Skin epidermis (tissue), 12 donors: ENCODE data around the gene LAMB3.

Experiments used
- H3K27ac ChIP-seq, 21 experiments: fragments of 200-600 bp; sonication (generic) in 11 of 21; one replicate each; pipeline ENCODE4 v1.5.0; 2020; ENCODE audit warnings: mild to moderate bottlenecking in 3 of 21, inconsistent platforms in 2 of 21, moderate library complexity in 2 of 21
- H3K4me3 ChIP-seq, 7 experiments: fragments of 200-600 bp; sonication (generic) in 2 of 7; one replicate each; pipeline ENCODE4 v1.5.0; 2020; ENCODE audit warnings: inconsistent platforms in 2 of 7, mild to moderate bottlenecking in 2 of 7, moderate library complexity in 1 of 7

Gene LAMB3

DNA sequence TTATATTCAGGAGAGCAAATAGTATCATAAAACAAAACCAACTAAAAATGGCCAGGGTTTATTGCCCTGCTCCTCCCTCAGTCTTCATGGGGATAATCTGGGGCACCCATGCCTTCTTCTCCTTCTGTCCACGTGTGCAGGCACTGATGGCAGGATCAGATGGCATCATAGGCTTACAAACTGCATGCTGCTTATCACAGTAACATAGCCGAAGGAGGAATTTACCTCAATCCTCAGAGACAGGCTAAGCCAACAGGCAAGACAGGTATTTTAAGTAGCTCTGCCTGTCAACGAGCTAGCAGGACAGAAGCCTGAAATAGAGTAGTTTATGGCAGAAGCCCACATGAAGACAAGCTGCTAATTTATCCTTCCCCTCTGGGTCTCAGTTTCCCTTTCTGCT, 9.4 kb downstream of the LAMB3 start:
- H3K4me3 ChIP-seq, result no peak overlapping the region
- H3K27ac ChIP-seq, result no peak overlapping the region

DNA sequence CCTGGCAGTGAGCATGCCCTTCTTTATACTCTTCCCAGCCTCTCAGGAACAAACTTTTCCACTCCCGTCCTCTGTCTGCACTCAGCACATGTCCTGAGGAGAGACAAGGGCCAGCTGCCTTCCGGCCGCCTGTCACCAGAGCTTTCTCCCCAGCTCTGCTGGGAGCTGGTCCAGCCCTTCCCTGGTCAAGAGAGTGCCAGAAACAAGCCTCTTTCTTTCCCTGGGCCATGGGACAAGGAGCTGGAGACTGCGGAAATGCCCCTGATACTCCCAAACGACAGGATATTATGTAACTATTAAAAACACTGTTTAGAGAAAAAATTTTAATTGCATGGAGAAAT, 10.4 kb downstream of the LAMB3 start:
- Histone ChIP-seq H3K4me3 (no peak overlapping the region), H3K27ac (peak overlapping the region in 4 of 21 experiments; percentile 3 to 58 (median 52))

DNA sequence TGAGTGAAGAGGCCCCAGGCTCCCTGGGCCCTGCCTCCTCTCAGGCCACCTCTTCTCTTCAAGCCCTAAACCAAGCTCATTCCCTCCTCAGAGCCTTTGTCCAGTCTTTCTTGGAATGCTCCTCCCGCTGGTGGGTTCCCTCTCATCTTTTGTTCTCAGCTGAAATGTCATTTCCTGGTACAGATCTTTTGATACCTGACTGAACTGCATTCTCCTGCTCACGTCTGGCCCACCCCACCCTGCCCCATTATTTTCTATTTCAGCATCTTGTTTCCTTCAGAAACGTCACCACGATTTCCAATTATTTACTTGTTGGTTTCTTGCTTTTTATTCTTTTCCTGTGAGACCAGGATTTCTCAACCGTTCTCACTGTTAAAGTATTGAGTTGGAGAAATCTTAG, 16.4 kb downstream of the LAMB3 start:
- Histone ChIP-seq H3K4me3 (no peak overlapping the region), H3K27ac (no peak overlapping the region)

DNA sequence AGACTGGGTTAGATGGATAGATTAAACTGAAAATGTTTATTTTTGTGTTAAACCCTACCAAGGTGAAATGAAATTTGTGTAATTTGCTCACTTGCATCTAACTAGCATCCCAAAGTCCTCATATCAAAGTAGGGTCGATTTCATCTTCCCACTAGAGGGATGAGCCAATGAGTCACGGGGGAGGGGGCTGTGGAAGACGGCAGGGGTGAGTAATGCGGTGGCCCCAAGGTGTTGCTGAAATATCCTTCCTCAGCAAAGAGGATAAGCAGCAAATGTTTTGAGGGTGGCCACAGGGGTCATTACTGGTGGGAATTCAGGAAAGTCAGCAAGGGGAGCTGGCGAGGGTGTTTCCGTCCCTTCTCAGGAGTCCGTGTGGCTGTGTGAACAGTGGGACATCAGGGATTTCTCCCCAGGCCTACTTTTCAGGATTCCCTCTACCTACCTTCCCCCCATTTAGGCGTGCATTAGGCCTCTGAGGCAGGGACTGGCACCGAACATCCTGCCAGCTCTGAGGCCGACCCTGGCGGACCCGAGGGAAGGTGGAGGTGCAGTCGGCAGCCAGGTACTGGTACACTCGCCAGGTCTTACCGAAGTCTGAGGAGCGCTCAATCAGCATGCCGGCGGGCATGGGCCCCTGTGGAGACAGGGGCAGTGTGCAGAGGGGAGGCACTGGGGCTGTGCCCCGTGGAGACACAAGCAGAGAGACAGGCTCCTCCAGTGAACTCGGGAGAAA, 18.1 kb downstream of the LAMB3 start:
- Histone ChIP-seq H3K4me3 (no peak overlapping the region), H3K27ac (no peak overlapping the region)

DNA sequence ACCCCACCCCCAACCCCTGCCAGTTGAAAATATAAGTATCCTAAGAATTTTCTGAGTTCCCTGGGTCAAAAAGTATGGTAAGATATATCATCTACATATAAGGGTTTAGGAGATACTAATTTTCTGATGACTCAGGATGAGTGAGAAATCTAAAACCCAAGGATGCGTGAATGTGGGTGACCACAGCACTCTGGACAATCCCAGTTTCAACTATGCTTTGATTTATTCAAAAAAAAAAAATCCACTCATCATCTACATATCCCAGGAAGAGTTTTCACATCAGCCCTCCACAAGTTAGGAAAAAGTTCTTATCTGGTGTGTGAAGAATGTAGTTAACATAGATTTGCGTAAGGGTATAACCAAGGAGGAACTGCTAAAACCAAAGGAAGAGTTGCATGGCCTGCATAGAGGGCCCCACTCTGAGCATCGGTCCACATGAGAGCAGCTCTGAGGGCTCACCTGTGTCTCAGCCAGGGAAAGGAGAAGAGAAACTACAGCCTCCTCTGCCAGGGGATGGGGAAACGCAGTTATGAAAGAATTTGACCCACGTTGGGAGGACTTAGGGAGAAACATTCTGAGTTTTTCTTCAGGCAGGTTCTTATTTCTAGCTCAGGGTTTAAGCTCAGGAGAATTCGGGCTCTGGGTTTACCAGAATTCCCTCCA, 18.8 kb downstream of the LAMB3 start:
- Histone ChIP-seq H3K4me3 (no peak overlapping the region), H3K27ac (no peak overlapping the region)

DNA sequence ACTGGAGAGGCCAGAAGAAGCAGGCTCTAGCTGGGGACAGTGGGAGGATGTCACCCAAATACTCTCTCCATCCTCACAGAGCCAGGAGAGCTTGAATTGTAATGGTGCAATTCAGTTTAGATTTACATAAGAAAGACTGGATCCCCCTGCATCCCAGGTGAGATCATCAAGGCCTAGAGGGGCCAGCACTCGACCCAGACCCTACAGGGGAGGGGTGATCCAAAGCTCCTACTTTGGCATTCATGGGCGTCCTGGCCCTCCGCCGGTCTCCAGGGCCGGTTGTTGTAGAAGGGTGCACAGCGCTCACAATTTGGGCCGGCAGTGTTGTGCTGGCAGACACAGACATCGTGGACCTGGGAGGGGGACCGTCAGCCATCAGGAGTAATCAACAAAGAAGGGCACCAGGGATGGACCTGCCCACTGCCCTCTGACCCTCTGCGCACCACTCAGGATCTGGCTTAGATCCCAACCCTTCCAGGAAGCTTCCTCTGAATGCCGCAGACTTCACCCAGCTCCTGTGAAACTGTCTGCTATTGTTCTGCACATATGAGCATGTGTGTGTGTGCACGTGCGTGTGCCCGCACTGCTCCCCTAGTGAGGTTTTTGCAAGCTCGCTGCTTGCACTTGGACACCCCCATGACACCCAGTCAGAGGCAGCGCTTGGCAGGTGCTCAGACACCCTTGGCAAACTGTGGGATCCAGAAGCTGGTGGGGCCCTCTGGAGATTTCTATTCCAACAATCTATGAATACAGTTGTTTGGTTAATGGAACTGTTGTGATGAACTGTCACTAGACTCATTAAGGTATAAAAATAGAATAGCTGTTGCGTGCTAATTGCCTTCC, 21.6 kb downstream of the LAMB3 start:
- Histone ChIP-seq H3K27ac (no peak overlapping the region), H3K4me3 (no peak overlapping the region)

DNA sequence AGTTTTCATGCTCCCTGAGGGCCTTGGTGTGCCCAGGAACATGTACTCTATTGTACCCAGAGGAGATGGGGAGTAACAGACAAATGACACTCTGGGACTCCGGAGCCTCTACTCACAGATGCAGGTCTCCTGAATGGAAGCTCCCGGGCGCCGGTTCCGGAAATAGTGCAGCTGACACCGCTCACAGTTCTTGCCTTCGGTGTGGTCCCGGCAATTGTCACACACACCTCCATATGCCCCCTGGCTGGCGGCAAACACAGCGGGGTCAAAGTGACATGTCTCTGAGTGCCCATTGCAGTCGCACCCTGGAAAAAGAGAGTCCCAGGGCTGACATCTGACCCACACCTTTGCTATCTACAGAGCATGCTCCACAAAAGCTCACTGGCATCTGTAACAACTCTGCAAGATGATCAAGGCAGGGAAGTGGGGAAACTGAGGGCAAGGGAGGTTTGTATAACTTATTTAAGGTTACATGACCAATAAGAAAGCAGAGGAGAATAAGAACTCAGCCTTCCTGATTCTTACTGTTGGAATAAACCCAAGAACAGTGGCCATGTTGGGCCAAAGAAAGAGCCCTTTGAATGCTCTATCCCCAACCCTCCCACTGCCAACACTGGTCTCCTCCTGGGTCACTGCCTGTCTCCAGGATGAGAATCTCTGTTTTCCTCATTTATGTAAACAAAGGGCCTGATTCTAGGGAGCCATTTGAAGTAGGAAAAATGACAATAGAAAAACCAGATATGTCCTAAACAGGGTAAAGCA, 22.4 kb downstream of the LAMB3 start:
- Histone ChIP-seq H3K4me3 (no peak overlapping the region), H3K27ac (no peak overlapping the region)

DNA sequence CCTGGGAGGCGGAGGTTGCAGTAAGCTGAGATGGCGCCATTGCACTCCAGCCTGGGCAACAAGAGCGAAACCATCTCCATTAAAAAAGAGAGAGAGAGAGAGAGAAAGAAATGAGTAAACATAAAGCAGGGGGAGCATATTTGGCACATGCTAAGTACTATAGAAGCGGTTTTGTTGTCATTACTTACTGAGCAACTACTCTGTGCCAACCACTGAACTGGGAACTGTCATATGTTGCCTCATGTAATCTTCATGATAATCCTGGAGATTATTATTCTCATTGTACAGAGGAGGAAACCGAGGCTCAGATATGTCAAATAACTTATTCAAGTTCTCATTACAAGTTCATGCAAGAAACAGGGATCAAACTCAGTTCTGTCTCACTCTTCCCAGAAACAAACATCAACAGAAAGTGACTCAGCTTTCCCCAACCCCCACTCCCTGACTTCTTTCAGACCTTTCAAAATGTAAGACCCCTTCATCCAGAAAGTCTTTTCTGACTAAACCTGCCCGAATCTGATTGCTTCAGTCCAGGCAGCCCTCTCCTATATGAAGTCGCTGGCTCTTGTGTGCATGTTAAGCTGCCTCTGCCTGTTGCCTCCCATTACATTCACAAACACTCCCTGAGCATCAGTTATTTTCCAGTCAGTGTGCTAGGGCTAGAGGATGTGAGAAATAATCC, 23.5 kb downstream of the LAMB3 start:
- no peak overlapping the region for H3K27ac ChIP-seq
- no peak overlapping the region for H3K4me3 ChIP-seq

DNA sequence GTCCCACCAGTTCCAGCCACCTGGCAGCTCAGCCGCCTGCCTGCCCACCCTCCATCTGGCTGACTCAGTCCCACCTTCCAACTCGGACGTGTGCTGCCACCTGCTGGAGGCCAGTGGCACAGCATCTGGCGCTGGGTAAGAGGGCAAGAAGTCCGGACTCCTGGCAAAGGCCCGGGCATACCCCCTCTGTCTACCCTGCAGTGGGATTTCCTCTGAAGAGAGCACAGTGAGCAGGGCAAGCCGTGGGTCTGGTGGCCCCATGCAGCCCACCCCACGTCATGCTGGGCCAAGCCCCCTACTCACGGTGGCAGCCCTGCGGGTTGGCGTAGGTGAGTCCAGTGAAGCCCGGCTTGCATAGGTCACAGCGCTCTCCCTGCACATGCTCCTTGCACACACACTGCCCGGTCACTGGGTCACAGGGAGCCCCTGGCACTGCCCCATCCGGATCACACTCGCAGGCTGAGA, 24.5 kb downstream of the LAMB3 start:
- H3K4me3 ChIP-seq, result no peak overlapping the region
- no peak overlapping the region for H3K27ac ChIP-seq

DNA sequence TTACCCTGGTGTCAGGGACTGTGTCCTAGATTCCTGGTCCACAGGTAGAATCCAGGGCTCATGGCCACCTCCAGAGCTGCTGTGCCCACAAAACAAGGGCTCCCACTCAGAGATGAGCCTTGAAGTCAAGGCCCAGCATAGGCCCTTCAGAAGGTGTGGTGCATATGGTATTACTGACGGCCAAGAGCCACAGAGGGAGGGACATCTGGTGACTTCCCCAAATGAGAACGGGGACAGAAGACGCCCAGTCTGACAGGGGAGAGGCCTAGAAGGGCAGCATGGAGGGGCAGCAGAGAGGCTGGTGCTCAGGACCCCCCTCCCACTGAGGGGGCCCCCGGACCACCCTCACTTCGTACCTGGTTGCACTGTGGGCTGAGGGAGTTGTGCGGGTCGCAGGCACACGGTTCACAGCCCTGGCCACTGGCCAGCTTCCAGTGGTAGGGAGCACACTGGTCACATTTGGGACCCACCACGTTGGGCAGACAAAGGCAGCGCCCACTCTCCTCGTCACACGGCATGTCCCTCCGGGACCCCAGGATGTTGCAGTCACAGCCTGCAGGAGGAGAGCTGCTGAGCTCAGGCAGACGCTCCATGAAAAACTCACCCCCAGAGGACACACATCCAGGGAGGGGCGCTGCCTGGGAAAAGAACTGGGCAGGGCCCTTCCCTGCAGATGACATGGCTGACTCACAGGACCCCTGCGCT, 25.0 kb downstream of the LAMB3 start:
- no peak overlapping the region for H3K4me3 ChIP-seq

DNA sequence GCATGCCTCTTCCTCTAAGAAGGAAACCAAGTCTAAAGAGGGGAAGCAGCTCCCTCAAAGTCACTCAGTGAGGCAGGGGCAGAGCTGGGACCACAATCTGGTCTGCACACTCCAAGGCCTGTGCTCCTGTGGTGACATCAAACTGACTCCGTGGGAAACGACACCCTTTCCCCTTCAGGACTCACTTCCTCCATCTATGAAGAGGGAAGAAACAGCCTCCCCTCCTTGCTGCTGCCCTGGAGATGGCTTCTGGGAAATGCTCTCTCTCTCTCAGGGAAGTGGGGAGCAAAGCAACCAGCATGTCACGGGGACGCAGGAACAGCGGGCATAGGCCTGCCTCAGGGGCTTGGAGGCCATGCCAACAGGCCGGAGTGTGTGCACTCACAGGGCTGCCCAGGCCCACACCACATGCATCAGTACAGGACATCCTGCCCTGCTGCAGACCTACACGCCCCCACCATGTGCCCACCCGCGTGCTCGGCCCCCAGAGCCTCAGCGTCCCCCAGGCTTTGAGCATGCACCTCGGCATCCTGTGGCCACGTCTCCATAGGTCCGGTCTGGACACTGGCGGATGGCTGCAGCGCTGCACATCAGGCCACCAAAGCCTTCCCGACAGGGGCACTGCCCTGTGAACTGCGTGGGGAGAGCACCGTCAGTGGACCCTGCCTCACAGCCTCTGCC, 25.7 kb downstream of the LAMB3 start:
- H3K27ac ChIP-seq, result no peak overlapping the region
- H3K4me3 ChIP-seq, result no peak overlapping the region

More for the DNA sequence above, 25.0 kb downstream of the LAMB3 start:
- peak overlapping the region in 1 of 21 experiments; percentile 20 for H3K27ac ChIP-seq

DNA sequence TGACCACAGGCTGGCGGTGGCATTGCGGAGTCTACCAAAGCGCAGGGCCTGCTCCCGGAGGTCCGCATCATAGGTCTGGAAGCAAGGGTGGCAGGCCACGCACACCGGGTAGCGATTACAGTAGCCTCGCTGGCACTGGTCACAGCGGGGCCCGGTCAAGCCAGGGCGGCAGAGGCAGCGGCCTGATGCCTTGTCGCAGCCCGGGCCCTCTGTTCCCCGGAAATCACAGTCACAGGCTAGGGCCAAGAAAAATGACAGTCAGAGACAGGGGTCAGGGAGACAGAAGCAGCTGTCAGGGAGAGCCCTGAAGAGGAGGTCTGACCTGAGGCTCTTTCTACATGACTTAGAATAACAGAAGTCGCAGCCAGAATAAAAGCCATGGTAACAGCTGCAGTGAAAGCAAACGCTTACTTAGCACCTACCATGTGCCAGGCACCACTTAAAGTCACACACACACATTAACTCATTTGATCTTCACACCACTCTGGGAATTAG, 26.4 kb downstream of the LAMB3 start:
- H3K4me3 ChIP-seq, result no peak overlapping the region
- H3K27ac ChIP-seq, result no peak overlapping the region

DNA sequence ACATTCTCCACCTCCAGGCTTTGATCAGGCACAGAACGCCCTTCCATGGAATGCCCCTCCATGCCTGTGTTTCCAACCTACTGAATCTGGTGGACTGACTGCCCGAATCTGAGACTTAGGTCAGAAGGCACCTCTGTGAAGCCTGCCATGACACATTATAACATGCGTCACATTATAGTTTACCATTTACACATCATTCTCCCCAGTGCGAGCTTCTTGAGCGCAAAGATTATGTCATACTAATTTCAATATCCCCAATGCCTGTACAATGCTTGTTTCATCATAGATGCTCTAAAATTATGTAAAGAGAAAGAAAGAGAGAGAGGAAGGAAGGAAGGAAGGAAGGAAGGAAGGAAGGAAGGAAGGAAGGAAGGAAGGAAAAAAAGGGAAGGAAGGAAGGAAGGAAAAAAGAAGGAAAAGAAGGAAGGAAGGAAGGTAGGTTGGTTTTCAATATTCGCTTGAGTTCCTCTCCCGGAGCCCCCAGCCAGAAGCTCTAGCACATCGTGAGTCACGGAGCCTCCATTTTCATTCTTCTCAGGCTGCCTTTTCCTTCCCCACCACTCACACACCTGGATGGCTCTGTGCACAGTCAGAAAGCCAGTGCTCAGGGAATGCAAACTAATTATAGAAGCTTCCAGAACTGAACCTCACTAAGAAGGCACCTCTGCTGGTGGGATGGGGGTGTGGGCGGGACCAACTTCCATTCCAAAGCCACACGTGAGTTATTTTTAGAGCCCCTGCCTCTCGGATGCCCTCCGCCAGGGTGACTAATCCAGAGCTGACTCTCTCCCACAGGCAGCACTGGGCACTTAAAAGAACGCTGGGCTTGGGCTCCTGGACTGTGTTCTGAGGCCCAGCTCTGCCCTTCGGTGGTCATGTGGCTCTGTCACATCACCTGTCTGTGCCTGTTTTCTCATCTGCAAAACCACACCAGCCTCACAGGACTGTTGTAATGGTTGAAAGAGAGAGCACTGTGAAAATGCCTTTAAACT, 27.4 kb downstream of the LAMB3 start:
- Histone ChIP-seq H3K4me3 (no peak overlapping the region), H3K27ac (no peak overlapping the region)

DNA sequence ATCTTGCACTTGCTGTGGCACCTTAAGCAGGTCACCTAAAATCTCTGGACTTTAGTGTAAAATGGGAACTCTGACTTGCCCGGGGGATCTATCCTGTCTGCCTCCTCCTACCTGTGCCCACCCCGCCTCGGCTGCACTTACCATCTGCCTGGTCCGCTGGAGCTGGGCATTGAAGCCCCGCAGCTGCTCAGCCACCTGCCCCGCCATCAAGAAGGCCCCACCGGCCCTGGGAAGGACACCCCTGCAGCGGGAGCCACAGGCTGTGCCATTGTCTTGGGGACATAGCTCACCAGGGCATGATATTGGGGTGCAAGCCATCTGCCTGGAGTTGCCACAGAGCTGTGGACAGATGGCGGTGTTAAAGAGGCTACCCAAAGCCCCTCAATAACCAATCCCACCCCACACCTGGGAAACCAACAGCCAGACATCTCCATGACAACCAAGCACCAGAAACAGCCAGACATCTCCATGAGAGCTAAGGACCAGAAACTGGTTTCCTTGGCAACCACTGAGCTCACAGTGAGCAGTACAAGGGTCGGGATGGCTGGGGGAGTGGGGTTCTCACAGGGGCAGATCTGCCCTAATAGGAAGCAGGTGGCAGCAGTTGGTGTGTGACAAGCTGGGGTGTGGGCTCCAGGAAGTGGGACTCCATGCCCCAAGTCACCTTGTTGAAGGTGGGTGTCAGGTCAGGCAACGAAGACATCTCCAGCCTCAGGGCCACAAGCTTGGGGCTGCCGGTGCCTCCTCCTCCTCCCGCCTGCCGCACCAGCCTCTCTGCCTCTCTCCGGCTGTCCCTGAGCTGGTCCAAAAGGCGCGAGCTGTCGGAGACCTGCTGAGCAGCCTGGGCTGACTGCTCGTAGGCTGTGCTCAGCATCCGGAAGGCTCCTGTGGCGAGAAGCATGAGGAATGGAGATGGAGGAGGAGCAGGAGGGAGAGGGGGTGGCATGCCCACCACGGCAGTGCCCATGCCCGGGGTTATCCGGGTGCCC, 29.1 kb downstream of the LAMB3 start:
- H3K4me3 ChIP-seq, result no peak overlapping the region
- no peak overlapping the region for H3K27ac ChIP-seq

DNA sequence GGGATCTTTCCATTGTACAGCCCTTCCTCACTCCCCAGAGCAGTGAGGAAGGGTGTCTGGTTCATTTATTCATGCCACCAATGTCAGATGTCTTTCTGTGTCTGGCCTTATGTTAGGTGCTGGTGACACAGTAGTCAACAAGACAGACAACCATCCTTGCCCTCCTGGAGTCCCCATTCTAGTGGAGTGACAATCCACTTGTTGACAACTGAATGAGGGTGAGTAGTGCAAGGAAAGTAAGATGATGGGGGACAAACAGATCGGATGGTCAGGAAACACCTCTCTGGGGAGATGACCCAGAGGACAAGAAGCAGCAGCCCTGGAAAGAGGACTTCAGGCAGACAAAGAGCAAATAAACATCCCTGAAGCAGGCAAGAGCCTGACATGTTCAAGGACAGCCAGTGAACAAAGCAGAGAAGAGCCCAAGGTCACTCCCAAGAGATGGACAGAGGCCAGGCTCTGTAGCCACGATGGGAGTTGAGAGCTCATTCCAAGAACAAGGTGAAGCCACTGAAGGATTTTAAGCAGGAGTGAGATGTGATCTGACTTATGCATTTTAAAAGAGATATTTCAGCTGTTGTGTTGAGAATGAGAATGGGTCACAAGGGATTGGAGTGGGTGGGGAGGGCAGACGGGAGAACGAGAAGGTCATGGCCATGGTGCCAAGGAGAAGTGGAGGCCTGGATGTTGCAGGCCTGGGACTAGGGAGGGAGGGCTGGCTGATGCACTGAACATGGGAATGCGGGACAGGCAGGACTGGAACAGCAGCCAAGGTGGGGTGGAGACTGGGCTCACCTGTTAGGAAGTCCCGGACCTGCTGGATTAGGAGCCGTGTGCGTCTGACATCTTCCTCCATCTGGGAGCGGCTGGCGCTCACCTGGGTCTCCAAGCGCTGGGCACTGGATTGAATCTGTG, 30.2 kb downstream of the LAMB3 start:
- Histone ChIP-seq H3K4me3 (no peak overlapping the region), H3K27ac (no peak overlapping the region)
